Uterus (tissue), 4 donors: ENCODE results near the gene RAP1GDS1. TPM values are rescaled to one million over a fixed set of nuclear protein-coding genes. Genes with fewer than 3 reads are reported as not detected.

Source experiments
- DNase-seq, 2 donors: peaks; one replicate each; pipeline ENCODE4 v3.0.0-alpha.2; 2019 to 2020
- H3K27ac ChIP-seq, 2 donors: fragments of 200-600 bp; sonication (generic); 1 replicate in 1 of 2; 2 replicates in 1 of 2; pipeline ENCODE4 v1.5.1; 2016 to 2018
- H3K27me3 ChIP-seq, 2 donors: fragments of 200-600 bp; sonication (generic); one replicate each; pipeline ENCODE4 v1.5.1; 2018 to 2019; ENCODE audit warnings: control low read depth in 1 of 2
- H3K36me3 ChIP-seq, 2 donors: fragments of 200-600 bp; sonication (generic); one replicate each; pipeline ENCODE4 v1.5.1; 2019; ENCODE audit warnings: control low read depth in 1 of 2
- H3K4me1 ChIP-seq, 2 donors: fragments of 200-600 bp; sonication (generic); one replicate each; pipeline ENCODE4 v1.5.1; 2018 to 2019; ENCODE audit warnings: control low read depth in 1 of 2
- H3K4me3 ChIP-seq, 2 donors: fragments of 200-600 bp; sonication (generic); 1 replicate in 1 of 2; 2 replicates in 1 of 2; pipeline ENCODE4 v1.5.1; 2018 to 2019; ENCODE audit warnings: mild to moderate bottlenecking in 1 of 2
- H3K9me3 ChIP-seq, 2 donors: fragments of 200-600 bp; sonication (generic); one replicate each; pipeline ENCODE4 v1.5.1; 2019; ENCODE audit warnings: control low read depth in 1 of 2
- CTCF ChIP-seq, 4 experiments: fragments of 200-600 bp in 2 of 4; fragments of 450-650 bp in 2 of 4; sonication (generic) in 2 of 4; IDR thresholded peaks; one replicate each; pipeline ENCODE4 v1.5.1; 2016 to 2019; ENCODE audit warnings: antibody characterized with exemption in 4 of 4, mild to moderate bottlenecking in 2 of 4, moderate library complexity in 1 of 4
- POLR2A ChIP-seq, 2 donors: fragments of 450-650 bp; IDR thresholded peaks; one replicate each; pipeline ENCODE4 v1.6.1; 2016; ENCODE audit warnings: antibody characterized with exemption in 2 of 2, mild to moderate bottlenecking in 1 of 2, moderate library complexity in 1 of 2
- intact Hi-C: fragments of 100-400 bp; cut with DNase I; formaldehyde crosslinking; loops from one replicate; pipeline ENCODE4 v1.15.1; 2023; ENCODE audit warnings: low total_unique reads
- total RNA-seq, 4 donors: library from RNA; depleted of rRNA in 3 of 4; stranded (reverse); fragments of >200 nt in 3 of 4; gene quantifications; one replicate each; pipeline versions ENCODE4 v1.1.0 to v1.2.4, GENCODE V29; 2014 to 2023
- donor health status: DM: yes; HTN: yes; CAD: no.

Gene RAP1GDS1
- total RNA-seq, 4 donors from 2014 or later: 13.5 to 53.5 (median 42.0) TPM

GRCh38 chr4:98434816-98435215 is 173.6 kb downstream of the RAP1GDS1 start:
- Histone ChIP-seq H3K4me3 (no peak overlapping the region), H3K4me1 (no peaks in the 10 kb centered on the region), H3K9me3 (no peaks in the 10 kb centered on the region), H3K27ac (no peak overlapping the region), H3K36me3 (no peaks in the 10 kb centered on the region), H3K27me3 (no peaks in the 10 kb centered on the region)
- no peak for DNase-seq
- intact Hi-C loops: no loop called here
- no peak for TF ChIP-seq POLR2A (IDR thresholded peaks at IDR 0.05)
- no peak for TF ChIP-seq CTCF (IDR thresholded peaks at IDR 0.05)

GRCh38 chr4:98444371-98444770 is 183.2 kb downstream of the RAP1GDS1 start:
- TF ChIP-seq POLR2A (IDR thresholded peaks at IDR 0.05) (no peak), CTCF (IDR thresholded peaks at IDR 0.05) (no peak)

GRCh38 chr4:98446499-98447375 is 185.6 kb downstream of the RAP1GDS1 start:
- H3K4me1 ChIP-seq: no peaks in the 10 kb centered on the region
- no peaks in the 10 kb centered on the region for H3K27me3 ChIP-seq
- H3K27ac ChIP-seq: no peak overlapping the region
- no peak for TF ChIP-seq POLR2A (IDR thresholded peaks at IDR 0.05)
- TF ChIP-seq CTCF (IDR thresholded peaks at IDR 0.05): no peak
- no peak overlapping the region for H3K4me3 ChIP-seq
- intact Hi-C loops: no loop called here
- no peaks in the 10 kb centered on the region for H3K9me3 ChIP-seq
- H3K36me3 ChIP-seq: no peaks in the 10 kb centered on the region
- no peak for DNase-seq

More at GRCh38 chr4:98444371-98444770, 183.2 kb downstream of the RAP1GDS1 start:
- Histone ChIP-seq H3K4me3 (no peak overlapping the region), H3K9me3 (no peaks in the 10 kb centered on the region), H3K36me3 (no peaks in the 10 kb centered on the region), H3K27ac (no peak overlapping the region), H3K27me3 (no peaks in the 10 kb centered on the region), H3K4me1 (no peaks in the 10 kb centered on the region)
- intact Hi-C loops: no loop called here
- DNase-seq: no peak

- no peaks in the 10 kb centered on the region for H3K9me3 ChIP-seq
- H3K27me3 ChIP-seq: no peaks in the 10 kb centered on the region
- intact Hi-C loops: no loop called here
- H3K27ac ChIP-seq: no peak overlapping the region
- no peaks in the 10 kb centered on the region for H3K4me1 ChIP-seq
- H3K4me3 ChIP-seq: no peak overlapping the region
- no peaks in the 10 kb centered on the region for H3K36me3 ChIP-seq
- no peak for TF ChIP-seq CTCF (IDR thresholded peaks at IDR 0.05)
- no peak for TF ChIP-seq POLR2A (IDR thresholded peaks at IDR 0.05)
- no peak for DNase-seq
These were observed 186.5 kb downstream of the RAP1GDS1 start for GRCh38 chr4:98447648-98448047.

- Histone ChIP-seq H3K4me3 (no peak overlapping the region), H3K27ac (no peak overlapping the region), H3K4me1 (no peaks in the 10 kb centered on the region), H3K27me3 (no peaks in the 10 kb centered on the region), H3K36me3 (no peaks in the 10 kb centered on the region), H3K9me3 (no peaks in the 10 kb centered on the region)
- intact Hi-C loops: no loop called here
- TF ChIP-seq CTCF (IDR thresholded peaks at IDR 0.05) (no peak), POLR2A (IDR thresholded peaks at IDR 0.05) (no peak)
- no peak for DNase-seq
These were observed 187.7 kb downstream of the RAP1GDS1 start for GRCh38 chr4:98448908-98449307.
